HG03457 (cell line): ENCODE data around the gene CLEC2B.

Experiments
- ATAC-seq: cut with Tn5 transposase; IDR thresholded peaks from one replicate; pipeline ENCODE4 v1.9.1; 2021; ENCODE audit warnings: moderate number of reproducible peaks; ENCODE audit not compliant: unreplicated experiment

The CLEC2B gene

DNA sequence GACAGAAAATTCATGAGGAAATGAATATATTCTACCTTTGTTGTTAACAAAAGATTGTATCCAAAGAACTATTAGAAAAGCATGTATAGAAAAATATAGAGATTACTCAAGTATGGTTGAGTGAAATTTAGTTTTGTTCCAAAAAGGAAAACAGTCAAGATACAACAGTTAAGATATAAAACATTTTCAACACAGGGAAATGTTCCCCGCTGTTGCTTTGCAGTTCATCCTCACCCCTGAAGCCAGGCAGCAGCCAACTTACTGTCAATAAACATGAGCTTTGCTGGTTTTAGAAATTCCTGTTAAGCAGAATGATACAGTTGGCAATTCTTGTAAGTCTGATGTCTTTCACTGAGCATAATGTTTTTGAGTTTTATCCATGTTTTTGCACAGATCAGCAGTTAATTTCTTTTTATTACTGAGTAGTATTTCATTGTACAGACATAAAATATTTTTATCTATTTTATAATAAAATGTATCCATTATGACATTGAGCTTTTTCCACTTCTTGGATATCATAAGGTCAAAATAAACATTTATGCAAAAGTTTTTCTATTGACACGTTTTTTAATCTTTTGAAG lies 1.2 kb upstream of the CLEC2B start:
- no peak for ATAC-seq

DNA sequence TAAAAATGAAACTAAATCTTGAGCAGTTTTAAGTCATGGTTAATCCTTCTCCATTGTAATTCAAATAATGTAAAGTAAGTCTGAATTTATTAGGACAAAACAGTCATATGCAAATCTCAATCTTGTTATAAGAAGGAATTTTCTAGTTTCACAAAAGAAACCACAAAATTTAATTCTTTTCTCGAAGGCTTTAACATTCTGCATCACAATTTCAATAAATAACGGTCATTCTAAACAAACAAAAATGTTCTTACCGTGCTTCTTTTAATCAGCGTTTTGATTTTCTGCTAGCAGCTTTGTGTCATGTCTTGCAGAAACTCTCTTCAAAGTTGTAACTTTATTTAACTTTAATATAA lies 225 bp downstream of the CLEC2B start:
- no peak for ATAC-seq

GRCh38 chr12:9868311-9868801 lies 798 bp downstream of the CLEC2B start:
- no peak for ATAC-seq

- ATAC-seq = no peak
Measured at GRCh38 chr12:9867531-9867930, 1.6 kb downstream of the CLEC2B start.

- ATAC-seq = no peak
Measured at GRCh38 chr12:9866860-9867269, 2.3 kb downstream of the CLEC2B start.

DNA sequence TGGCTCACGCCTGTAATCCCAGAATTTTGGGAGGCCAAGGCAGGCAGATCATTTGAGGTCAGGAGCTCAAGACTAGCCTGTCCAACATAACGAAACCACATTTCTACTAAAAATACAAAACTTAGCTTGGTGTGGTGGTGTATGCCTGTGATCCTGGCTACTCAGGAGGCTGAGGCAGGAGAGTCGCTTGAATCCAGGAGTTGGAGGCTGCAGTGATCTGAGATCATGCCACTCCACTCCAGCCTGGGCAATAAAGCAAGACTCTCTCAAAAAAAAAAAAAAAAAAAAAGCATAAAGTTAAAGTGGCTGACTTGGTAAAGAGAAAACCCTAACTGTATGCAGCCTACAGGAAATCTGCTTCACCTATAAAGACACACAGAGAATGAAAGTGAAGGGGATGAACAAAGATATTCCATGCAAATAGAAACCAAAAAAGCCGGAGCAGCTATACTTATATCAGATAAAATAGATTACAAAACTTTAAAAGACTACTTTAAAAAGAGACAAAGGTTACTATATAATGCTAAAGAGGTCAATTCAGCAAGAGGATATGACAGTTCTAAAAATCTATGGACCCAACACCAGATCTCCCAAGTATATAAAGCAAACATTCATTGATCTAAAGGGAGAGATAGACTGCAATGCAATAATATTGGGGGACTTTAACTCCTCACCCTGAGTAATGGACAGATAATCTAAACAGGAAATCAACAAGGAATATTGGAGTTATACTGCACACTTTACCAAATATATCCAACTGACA lies 4.1 kb downstream of the CLEC2B start:
- no peak for ATAC-seq

DNA sequence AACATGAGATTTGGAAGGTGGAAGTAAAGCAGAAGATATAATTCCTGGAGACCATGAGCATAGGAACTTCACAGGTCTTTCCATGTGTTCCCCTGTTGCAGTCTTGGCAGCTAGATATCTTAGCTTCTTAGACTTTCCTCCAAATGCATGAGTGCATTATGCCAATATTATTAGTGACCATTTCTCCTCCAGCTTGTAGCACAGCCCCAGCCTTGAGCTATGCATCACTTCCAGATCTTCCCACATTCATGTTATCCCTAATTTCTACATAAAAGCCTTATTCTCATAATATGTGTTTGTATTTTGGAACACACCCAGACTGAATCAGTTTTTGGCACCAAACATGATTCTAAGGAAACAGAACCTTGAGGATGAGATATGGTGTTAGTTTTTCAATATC lies 11.0 kb downstream of the CLEC2B start:
- no peak for ATAC-seq

GRCh38 chr12:9856894-9857293 lies 12.3 kb downstream of the CLEC2B start:
- no peak for ATAC-seq

GRCh38 chr12:9856151-9856550 lies 13.0 kb downstream of the CLEC2B start:
- no peak for ATAC-seq

- ATAC-seq = no peak
Measured at GRCh38 chr12:9851927-9852326, 17.2 kb downstream of the CLEC2B start.

- ATAC-seq = no peak
Measured at GRCh38 chr12:9851050-9851449, 18.1 kb downstream of the CLEC2B start.

- no peak for ATAC-seq
Measured at GRCh38 chr12:9848899-9849298, 20.3 kb downstream of the CLEC2B start.

GRCh38 chr12:9843407-9843806 lies 25.7 kb downstream of the CLEC2B start:
- ATAC-seq = no peak

GRCh38 chr12:9831720-9832119 lies 37.4 kb downstream of the CLEC2B start:
- ATAC-seq = no peak

DNA sequence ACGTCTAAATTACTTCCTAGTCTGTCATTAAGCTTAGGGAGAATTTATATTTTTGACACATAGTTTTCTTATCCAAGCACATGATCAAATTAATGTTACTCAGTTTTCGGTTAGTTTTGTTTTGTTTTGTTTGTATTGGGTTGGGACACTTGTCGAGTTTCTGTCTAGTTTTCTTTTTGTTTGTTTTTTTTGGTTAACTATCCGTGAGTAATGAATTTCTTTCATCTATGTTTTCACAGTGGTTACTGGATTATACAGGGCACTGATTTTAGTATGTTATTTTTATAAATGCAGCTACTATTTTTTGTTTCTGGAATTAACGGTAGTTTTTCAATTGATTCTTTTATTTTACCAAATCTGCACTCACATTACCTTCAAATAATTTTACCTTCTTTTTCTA lies 39.2 kb downstream of the CLEC2B start:
- ATAC-seq = no peak

GRCh38 chr12:9829483-9829882 lies 39.7 kb downstream of the CLEC2B start:
- no peak for ATAC-seq

DNA sequence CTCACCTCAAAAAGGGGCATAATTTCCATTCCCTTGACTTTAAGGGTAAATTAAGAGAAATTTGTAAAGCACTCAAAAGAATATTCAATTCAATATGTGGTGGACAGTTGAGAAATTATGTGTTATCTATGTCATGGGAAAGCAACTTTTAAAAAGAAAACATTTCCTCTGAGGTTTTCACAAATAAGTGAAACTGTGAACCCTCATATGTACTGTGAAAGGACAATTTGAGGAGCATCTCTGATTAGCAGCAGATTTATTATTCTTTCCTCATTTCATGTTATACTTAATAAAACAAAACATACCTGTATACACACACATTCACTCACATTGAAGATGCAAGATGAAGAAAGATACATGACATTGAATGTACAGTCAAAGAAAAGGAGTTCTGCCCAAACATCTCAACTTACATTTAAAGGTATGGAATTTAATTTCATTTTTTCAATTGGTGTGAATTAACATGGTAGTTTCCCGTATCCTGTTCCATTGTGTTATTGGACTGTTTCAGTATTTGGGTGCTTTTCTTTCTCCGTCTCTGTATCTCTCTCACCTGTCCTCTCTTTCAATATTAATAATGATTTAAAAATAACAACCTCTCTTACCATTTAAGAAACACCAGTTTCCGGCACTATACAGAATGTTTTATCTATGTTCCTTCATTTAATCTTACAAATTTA lies 41.8 kb downstream of the CLEC2B start, which contains the start of gene KLRF1:
KLRF1 (plus strand) TSS at position 273 of the 680 bp plus-strand sequence; CDS start at position 337, 64 bp downstream.
- no peak for ATAC-seq

GRCh38 chr12:9820281-9820930 lies 48.7 kb downstream of the CLEC2B start:
- ATAC-seq = no peak

- peak; percentile 74 for ATAC-seq
Measured at GRCh38 chr12:9813821-9814798, 55.0 kb downstream of the CLEC2B start.

GRCh38 chr12:9811621-9812020 lies 57.5 kb downstream of the CLEC2B start:
- ATAC-seq = no peak
